ENCODE results near the gene SCYL3.
"Not testable (repeated sequence)": the region's sequence is repeated elsewhere in the genome, so short reads cannot be mapped to it uniquely, and the experiment has no call there.

The SCYL3 gene

GRCh38 chr1:169893645-169894423 is at the start of gene SCYL3:
TSS of gene SCYL3 (minus strand) at chr1:169893896. CDS start at chr1:169888840, 5,056 bp downstream.
- DNase-seq (ENCODE audit: low read depth) = peak; percentile 98

- DNase-seq (ENCODE audit: low read depth) = peak; percentile 82
These were observed 48.5 kb upstream of the SCYL3 start for GRCh38 chr1:169941982-169942830.

GRCh38 chr1:169933984-169934725 is 40.5 kb upstream of the SCYL3 start:
- DNase-seq (ENCODE audit: low read depth) = peak; percentile 45

- DNase-seq (ENCODE audit: low read depth) = peak; percentile 83
These were observed 38.1 kb upstream of the SCYL3 start for GRCh38 chr1:169931795-169932231.

- DNase-seq (ENCODE audit: low read depth) = no peak
These were observed 35.5 kb upstream of the SCYL3 start for GRCh38 chr1:169929210-169929526.

GRCh38 chr1:169928438-169929209 is 34.9 kb upstream of the SCYL3 start:
- peak; percentile 69 for DNase-seq (ENCODE audit: low read depth)

GRCh38 chr1:169925505-169926482 is 32.1 kb upstream of the SCYL3 start:
- DNase-seq (ENCODE audit: low read depth) = peak; percentile 64

GRCh38 chr1:169924829-169925228 is 31.1 kb upstream of the SCYL3 start:
- no peak for DNase-seq (ENCODE audit: low read depth)

GRCh38 chr1:169924063-169924462 is 30.4 kb upstream of the SCYL3 start:
- DNase-seq (ENCODE audit: low read depth) = no peak

- DNase-seq (ENCODE audit: low read depth) = no peak
These were observed 27.4 kb upstream of the SCYL3 start for GRCh38 chr1:169921080-169921479.

- DNase-seq (ENCODE audit: low read depth) = no peak
These were observed 25.2 kb upstream of the SCYL3 start for GRCh38 chr1:169918927-169919326.

GRCh38 chr1:169918220-169918619 is 24.5 kb upstream of the SCYL3 start:
- DNase-seq (ENCODE audit: low read depth) = not testable (repeated sequence)

- DNase-seq (ENCODE audit: low read depth) = no peak
These were observed 21.5 kb upstream of the SCYL3 start for GRCh38 chr1:169915150-169915549.

- DNase-seq (ENCODE audit: low read depth) = peak; percentile 31
These were observed 20.8 kb upstream of the SCYL3 start for GRCh38 chr1:169914531-169914930.

- no peak for DNase-seq (ENCODE audit: low read depth)
These were observed 15.8 kb upstream of the SCYL3 start for GRCh38 chr1:169909499-169909898.

- DNase-seq (ENCODE audit: low read depth) = peak; percentile 29
These were observed 13.2 kb upstream of the SCYL3 start for GRCh38 chr1:169906938-169907337.

GRCh38 chr1:169904834-169905233 is 11.1 kb upstream of the SCYL3 start:
- DNase-seq (ENCODE audit: low read depth) = no peak

GRCh38 chr1:169902751-169903150 is 9.1 kb upstream of the SCYL3 start:
- DNase-seq (ENCODE audit: low read depth) = no peak

- no peak for DNase-seq (ENCODE audit: low read depth)
These were observed 7.4 kb upstream of the SCYL3 start for GRCh38 chr1:169901115-169901514.

- DNase-seq (ENCODE audit: low read depth) = no peak
These were observed 6.9 kb upstream of the SCYL3 start for GRCh38 chr1:169900571-169900970.
